CMK (cell line): ENCODE data around the gene ABHD12B.
"Not testable (repeated sequence)": the region's sequence is repeated elsewhere in the genome, so short reads cannot be mapped to it uniquely, and the experiment has no call there.

Experiments
- DNase-seq: peaks from one replicate; pipeline ENCODE4 v3.0.0-alpha.2; 2010; ENCODE audit warnings: low read depth

Gene ABHD12B

DNA sequence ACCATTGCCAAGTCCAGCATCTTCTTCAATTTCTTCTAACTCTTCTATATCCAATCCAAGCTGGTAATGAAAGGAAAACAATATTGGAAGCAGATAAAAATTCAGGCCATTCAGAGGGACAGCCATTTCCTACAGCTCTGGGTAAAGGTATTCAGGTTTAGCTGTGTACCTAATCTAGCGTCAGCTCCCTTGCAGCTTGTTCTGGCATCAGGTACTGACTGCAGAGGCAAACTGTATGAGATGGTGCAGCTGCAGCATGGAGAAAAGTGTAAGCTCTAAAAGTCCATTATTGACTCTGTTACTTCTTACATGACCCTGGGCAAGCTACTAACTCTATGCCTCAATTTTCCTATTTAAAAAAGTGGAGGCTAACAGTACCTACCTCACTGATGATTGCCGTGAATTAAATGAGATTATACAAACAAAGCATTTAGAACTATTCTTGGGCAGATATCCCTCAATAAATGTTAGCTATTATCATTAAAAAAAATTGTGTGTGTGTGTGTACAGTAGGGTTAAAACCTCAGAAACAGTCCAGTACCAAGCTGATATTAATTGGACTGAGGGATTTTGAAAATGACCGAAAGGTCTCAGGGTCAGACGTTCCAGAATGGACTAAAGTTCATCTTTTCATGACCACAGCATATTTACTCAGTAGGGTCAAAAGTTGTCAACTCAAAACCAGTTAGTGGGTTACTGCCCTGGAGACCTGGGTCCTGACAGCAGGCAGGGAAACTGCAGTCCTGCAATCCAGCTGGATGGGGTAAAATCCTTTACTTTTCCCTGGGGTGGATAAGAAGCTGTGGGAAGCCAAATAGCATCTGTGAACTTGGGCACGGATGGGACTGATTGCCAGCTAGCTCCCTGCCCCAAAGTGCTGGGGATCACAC lies 63.5 kb downstream of the ABHD12B start:
- DNase-seq: no peak

DNA sequence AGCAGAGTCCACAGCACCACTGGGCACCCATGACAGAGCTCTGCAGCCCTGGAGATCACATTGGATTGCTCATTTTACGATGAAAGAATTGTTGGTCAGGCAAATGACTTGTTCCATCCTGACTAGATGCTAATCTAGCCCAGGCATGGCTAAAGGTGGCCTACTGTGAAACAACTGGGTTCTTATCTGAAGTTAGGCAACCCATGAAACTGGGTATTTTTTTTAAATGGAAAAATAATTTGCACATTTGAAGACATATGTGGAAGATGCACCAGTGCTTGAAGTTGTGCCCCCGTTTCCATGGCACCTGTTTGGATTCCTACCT lies 64.1 kb downstream of the ABHD12B start:
- no peak for DNase-seq

DNA sequence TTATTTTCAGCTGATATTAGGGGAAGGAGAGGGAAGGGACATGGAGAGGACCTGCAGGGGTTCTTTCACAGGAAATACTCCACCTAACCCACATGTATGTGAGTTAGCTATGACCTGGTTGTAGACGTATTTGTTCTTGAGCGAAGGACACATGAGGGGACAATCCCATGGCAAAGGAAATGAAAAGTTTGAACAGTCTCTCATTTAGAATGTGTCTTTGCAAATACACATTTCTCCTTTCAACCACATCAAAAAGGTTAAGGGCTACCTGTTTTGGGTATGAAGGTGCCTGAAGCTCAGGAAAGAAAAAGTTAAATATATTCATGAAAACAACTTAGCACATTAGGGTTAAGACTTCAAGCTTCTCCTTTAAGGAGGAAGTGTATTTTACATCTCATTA lies 65.0 kb downstream of the ABHD12B start:
- no peak for DNase-seq

DNA sequence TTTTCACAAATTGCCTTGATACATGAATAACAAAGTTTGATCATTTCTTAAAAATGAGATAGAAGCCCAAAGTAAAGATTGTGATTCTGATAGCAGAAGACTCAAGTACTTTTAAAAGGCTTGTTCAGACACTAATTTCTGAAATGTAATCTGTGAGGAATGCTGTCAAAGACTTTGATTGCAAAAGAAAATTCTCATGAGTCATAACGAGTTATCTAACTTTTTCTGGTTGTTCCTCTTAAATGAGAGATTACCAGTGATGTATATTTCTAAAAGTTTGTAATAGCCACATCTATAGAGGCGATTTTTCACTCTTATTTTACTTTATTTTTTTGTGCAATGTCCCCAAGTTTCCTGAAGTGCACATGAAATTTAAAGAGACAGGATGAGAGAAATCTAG lies 65.5 kb downstream of the ABHD12B start:
- no peak for DNase-seq

DNA sequence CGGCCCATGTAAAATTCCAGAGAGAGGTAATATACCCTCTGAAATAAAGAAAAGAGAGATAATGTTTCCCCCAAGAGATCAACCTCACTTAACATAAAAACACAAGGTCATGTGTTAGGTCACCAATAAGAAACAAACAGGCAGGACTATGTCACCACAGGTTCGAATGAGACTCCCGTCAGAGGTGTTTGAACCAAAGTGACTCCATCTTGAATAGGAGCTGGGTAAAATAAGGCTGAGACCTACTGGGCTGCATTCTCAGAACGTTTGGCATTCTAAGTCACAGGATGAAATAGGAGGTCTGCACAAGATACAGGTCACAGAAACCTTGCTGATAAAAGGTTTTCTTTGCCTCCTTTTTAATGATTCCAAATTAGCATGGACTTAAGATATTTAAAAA lies 65.9 kb downstream of the ABHD12B start:
- DNase-seq: no peak

DNA sequence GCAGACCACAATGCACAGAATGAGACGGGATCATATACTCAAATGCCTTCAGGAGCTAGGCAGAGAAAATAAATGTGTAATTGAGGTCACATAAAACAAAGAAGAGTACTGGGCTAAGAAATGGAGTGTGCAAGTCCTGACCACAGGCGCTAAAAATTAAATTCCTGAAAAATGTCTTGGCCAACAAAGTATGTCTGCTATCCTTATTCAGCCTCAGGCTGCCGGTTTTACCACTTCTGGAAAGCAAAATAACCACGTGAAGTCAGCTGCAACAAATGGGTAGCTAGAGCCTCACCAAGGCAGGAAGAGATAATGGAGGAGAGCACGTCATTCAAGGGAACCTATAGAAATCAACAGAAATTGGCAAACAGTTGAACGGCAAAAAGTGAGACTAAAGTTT lies 69.3 kb downstream of the ABHD12B start:
- no peak for DNase-seq

DNA sequence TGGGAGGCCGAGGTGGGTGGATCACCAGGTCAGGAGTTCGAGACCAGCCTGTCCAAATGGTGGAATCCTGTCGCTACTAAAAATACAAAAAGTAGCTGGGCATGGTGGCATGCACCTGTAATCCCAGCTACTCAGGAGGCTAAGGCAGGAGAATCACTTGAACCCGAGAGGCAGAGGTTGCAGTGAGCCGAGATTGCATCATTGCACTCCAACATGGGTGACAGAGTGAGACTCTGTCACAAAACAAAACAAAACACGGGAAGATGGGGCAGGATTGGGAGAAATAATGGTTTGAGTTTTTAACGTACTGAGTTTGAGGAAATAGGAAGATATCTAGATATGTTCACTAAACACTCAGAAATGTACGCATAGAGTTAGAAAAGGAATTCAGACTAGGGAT lies 69.8 kb downstream of the ABHD12B start:
- not testable (repeated sequence) for DNase-seq

DNA sequence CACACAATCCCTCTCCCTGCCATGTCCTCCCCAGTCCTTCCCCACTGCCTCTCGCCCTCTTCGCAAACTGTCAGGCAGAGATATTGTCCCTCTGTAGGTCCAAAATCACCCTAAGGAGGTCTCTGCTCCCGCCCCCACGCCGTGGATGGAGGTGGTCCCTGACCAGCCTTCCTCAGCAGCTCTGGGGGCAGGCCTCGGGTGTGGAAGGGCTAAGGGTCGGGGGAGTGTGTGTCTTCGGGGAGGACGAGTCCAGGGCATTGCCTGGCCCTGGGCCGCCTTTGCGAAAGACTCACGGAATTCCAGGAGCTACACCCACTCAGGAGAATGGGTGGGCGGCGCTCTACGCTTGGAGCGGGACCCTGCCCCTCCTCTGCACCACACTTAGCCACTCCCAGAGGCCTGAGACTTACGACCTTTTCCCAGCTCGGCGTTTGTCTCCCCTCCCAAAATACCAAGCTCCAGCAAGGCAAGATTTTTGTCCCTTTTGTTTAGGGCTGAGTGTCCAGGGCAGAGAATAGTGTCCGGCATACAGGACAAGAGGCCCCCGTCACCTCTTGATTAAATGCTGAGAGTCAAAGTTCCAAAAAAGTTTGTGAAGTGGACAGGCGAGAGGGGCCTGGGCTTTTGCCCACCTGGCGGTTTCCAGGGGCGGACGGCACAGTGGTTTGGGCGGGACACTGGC lies 71.5 kb downstream of the ABHD12B start:
- no peak for DNase-seq

DNA sequence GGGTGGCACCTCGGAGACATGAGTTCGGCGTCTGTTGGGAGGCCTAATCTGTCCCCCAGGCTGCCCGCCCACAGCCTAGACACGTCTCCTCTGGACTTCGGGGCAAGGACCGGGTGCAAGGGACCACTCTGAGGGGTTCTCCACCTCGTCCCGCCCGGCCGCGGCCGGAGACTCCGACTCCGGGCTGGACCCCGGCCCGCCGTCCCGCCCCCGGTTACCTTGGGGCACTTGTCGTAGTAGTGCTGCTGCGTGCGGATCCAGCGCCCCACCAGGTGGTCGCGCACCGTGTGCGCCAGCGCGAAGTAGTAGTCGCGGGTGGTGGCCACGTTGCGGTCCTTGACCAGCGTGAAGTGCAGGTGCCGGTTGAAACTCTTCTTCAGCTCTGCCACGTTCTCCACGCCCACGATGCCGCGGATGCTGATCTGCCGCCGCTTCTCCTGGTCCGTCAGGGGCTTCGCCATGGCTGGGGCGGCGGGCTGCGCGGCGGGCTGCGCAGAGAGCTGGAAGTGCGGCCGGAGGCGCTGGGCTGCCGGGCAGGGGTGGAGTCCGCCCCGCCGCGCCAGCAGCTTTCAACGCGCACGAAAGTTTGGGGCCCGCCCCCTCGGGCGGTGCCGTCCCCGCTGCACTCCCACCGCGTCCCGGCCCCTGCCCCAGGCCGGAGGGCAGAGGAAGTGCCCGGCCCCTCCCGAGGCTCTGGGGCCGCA lies 72.2 kb downstream of the ABHD12B start, which contains the start of gene PYGL:
PYGL (minus strand) TSS at position 541 of the 704 bp plus-strand sequence; CDS start at position 461, 80 bp downstream.
- DNase-seq: peak; percentile 22

DNA sequence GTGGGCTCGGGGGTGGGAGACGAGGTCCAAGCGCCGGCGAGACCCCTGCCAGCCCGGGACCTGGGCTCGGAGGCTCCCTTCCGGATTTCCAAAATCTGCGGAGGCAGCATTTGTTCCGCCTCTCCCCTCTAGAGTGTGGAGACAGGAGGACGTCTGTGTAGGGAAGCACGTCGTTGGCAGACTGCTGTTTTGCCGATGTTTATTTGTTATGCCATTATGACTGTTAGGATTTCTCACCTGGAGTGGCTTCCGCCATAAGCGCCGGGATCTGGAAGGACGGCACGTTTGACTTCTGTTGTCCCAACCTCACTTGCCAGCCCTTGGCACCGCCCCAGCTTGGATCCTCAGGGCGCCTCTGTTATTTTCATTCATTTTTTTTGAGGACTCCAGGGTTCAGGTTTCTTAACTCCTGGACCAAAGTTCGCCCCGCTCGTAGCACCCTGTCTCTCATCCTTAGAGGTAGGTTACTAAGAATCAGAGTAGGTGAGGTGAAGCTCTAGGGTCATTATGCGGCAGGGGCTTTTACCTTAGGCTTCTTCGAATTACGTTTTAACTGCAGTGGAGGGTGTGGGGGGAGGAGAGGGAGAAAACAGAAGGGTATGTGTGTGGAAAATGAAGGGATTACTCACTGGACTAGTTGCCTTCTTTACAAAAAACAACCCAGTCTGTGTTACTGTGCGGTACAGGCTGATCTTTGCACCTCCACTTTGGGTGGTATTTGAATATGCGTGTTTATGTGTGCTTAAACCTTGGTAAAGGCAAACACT lies 73.0 kb downstream of the ABHD12B start:
- no peak for DNase-seq

DNA sequence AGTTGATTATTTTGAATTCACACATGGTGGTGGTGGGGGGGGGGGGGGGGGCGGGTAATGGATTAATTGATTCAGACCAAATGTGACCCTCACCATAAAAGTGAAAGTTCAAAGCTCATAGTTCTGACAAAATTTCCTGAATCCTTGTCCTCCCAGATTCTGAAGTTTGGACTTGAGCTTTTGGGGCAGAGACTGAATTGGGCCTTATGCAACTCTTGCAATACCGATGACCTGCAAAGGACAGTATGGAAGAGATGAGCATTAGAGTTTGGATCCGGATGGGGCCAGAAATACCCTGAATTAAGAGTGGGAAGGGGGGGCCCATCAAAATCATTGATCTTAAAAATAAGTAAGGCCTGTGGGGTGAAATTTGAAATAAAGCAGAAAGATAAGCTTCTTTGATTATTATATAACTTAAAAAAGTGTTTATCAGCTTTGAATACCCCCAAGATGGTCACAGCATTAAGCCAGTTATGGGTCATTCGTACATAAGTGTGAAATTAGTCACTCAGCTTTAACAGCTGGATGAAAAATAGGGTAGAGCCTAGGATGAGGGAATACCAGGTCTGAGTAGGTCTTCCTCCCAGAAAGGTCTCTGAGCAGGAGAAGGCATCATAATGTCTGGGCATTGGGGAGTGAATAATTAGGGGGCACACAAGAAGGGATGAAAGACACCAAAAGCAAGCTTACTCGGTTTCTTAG lies 74.5 kb downstream of the ABHD12B start:
- no peak for DNase-seq

DNA sequence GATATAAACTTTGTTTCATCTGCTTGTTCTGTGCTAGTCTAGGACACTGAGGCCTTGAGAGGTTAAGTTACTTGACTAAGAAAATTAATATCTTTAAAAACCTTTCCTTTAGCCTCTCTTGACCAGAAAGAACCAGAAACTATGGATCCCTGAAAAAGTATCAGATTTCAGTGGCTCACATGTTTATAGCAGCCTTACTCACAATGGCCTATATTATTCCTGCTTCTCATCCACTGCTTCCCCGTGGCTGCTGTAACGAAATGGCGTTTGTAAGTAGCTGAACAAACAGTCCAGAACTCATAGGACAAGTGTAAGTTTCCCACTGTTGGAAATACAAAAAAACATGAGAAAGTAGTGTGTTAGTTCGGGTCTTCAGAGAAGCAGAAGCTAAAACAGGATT lies 75.6 kb downstream of the ABHD12B start:
- no peak for DNase-seq

DNA sequence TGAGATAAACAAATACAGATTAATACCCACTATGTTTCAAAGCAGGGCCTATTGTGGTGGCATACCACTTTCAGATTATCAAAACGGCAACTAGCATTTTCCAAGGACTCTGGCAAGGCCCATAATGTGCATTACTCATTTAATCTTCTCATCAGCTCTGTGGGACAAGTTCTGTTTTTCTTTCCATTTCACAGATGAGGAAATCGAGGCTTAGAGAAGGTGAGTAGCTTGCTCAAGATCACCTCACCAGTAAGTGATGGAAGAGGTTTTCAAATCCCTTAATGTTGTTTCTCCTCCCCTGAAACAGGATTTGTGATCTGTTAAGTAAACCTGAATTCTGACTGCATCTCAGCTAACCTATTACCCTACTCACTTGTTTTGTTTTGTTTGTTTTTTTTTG lies 76.4 kb downstream of the ABHD12B start:
- no peak for DNase-seq

DNA sequence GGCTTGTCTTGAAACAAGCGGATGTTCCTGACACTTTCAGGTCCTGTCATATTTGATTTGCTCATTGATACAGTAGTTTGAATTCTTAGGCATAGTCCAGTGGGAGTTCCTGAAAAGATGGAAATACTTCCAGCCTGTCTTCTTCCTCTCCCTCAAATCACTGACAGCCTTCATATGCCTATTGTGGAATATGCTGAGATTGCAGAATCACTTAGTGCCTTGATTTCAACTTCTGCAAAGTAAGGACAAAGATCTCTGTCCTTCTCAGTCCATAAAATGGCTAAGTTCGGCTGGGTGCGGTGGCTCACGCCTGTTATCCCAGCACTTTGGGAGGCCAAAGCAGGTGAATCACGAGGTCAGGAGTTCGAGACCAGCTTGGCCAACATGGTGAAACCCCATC lies 79.2 kb downstream of the ABHD12B start:
- no peak for DNase-seq

DNA sequence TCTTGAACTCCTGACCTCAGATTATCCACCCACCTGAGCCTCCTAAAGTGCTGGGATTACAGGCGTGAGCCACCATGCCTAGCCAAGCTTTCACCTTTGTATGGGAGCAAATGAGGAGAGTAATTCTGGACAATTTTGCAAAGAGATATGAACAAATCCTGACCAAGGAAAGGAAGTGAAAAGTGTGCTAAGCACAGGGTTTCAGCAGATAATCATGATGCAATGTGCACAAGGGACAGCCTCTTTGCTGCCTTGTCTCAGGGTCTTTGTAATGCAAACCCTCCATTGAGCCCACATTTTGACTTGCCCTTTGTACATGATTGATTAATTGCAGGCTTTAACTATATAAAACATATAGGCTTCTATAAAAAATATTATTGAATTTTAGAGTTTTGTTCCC lies 81.6 kb downstream of the ABHD12B start:
- DNase-seq: no peak
